Measurements from ENCODE around the gene PAH.

Gene PAH

DNA sequence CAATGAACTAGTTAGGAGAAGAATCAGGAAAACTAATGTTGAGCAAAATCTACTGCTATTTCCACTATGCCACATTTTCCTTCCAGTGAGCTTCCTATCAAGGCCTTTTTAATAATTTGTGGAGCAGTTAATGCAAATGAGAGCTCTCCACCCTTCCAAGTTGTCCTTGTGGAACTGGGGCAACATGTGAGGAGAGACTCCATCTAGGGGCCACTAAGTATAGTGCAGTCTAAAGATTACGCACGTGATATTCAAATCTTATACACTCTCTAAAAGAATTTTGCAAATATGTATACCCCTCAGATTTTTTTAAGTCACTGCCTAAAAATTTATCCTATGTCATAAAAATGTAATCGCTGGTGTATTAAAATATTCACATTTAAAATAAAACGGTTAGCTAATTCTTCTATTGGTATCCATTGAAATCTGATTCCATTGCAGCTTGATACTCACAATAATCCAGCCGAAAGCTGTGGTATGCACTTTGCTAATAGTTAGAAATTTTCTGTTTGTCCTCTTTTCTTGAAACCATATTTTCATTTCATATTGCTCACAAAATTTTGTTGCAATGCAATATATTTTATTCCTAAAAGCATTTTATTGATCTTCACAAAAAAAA is 100.1 kb downstream of the PAH start:
- peak; percentile 47 for DNase-seq (ENCODE audit: low spot score)

DNA sequence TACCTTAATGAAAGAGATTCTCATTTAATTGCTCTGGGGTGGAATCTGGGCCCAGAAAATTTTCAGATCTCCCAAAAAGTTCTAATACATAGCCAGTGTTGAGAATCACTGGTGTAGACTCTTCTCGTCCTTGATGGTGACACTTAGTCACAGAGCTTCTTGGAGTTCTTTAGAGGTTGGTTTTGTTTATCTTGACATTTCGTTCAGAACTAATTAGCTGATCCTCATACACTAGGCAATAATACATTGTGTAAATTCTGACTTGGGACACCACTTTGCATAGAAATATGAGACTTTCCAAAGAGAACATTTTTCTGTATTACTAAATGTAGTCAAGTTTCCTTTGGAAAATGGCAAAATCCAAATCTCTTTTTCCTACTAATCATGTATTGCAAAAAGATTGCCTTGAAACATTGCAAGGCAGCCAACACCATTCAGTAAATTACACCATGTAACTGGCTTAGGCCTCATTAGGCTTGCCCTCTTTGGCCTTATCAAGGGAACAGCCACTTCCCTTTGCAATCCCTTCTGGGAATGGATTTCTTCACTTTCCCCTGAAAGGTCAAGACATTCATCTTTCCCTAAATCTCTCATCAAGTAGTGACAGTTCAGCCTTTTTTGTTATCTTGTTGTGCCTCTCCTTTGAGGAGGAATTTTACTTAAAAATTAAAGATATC is 102.2 kb downstream of the PAH start:
- no peak for DNase-seq (ENCODE audit: low spot score)

DNA sequence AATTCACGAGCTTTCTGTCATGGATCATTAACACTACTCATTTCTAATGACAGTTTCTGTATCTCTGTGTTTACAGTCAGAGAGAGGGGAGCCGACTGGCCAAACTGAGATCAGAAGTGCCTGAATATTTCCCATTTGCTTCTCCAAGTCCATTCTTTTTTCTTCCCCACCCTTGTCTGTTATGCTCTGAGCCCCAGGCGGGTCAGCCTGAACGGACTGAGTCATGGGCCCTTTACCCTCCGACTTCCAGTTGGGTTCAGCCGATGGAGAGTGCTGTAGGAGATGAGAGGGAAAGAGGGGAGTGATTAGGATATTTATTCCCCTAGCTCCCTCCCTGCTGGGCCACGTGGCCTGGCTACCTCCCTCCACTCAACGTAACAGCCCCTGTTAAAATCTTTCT is 104.7 kb downstream of the PAH start:
- DNase-seq (ENCODE audit: low spot score), result no peak

DNA sequence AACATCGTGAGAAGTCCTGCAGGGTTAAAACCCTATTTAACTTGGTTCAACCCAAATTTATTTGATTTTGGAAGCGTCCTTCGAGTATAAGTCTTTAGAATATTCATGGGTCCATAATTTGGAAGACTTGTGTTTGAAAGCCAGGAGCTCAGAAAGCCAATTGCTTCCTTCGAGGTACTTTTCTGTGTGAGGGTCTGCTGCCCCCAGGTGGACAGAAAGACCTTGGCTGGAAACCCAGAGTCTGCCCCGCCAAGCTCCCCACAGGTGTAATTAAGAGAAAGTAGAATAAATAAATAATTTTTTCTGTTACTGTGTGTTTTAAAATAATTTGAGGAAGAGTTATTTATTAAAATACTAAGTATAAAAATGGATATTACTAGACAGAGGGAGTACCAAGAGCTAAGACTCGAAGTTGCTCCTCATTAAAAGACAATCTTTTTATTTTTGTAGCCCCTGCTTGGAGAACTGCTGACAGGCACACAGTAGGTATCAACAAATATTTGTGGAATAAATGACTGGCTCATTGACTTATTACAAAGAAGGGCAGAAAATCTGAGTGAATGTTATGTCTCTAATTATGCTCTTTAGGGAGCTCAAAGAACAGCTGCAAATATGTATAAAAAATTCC is 105.8 kb downstream of the PAH start:
- peak; percentile 42 for DNase-seq (ENCODE audit: low spot score)

DNA sequence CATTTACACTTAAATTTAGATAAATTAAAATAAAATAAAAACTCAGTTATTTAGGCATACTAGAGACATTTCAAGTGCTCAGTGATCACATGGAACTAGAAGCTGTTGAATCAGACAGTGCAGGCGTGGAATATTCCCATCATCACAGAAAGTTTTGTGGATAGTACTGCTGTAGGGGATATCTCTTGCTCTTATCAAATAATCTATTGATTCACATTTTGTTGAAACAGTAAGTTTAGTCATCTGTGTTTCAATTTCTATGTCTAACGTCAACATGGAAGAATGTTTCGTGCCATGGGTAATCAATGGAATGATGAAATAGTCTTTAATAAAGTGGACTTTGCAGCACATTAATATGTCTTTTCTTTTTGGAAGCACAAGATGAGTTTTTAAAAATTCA is 108.6 kb downstream of the PAH start:
- DNase-seq (ENCODE audit: low spot score), result no peak

DNA sequence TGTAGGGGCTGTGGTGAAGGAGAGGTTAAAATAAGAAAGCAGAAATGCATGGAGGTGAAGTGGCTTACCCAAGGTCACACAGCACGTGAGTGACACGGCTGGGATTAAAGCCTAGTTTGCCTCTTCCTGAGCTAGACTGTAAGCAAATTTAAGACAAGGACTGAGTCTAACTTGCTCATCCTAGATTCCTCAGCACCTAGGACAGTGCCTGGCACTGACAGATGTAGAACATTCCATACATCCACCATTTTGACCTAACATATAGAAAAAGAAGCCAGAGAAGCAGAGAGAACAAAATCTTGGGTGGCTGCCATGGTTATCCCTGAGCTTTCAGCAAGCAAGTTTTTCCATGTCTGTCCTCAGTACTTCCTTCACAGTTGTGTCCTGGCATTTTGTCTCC is 110.5 kb downstream of the PAH start:
- no peak for DNase-seq (ENCODE audit: low spot score)

DNA sequence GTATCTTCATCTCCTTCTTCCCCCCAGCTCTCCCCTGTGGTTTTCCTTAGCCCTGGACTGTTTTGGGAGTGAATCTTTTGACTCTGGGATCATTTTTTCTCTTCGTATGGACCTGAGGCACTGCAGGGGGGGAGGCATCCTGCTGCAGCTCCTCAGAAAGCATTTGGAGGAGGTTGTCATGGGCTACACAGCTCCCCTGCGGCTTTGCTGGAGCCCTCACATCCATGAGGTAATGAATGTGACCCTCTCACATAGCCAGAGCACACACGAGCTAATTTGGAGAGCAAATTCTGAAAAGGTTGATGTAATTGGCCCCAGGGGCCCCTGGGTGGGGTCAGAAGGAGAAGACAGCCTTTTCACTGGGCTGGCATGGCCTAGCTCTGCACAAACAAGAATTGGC is 110.9 kb downstream of the PAH start:
- no peak for DNase-seq (ENCODE audit: low spot score)

DNA sequence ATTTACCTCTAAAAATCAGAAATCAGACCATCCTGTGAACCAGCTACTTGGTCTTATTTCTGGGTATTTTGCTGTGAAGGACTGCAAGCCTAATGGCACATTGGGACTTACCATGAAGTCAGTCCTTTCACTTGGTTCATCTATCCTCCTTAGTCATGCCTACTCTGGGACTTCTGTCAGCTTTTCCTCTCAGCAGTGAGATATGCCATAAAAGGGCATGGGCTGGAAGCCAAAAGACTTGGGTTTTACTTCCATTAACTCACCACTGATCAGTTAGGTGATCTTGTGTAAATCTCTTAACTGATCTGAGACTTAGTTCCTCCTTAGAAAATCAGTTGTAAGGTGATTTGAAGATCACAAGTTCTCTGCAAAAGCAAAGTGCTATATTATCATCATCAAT is 116.5 kb downstream of the PAH start:
- DNase-seq (ENCODE audit: low spot score), result no peak

DNA sequence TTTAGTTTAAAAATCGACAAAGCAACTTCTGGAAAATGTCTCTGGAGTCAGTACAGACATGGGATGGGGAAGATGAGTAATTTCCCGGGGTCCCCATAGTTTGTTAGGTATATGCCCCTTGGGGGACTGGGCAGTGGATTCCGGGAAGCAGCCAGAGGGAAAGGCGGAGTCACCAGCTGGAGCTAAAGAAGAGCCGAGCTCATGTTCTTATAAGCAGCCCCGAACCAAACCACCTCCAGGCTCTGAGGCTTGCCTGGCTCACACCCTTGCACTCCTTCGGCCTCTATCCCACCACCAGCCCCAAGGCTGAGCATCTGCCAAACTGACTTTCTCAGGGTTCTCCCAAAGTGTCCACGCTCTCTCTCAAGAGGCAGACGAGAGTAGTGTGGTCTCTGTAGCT is 117.8 kb downstream of the PAH start:
- DNase-seq (ENCODE audit: low spot score), result no peak

DNA sequence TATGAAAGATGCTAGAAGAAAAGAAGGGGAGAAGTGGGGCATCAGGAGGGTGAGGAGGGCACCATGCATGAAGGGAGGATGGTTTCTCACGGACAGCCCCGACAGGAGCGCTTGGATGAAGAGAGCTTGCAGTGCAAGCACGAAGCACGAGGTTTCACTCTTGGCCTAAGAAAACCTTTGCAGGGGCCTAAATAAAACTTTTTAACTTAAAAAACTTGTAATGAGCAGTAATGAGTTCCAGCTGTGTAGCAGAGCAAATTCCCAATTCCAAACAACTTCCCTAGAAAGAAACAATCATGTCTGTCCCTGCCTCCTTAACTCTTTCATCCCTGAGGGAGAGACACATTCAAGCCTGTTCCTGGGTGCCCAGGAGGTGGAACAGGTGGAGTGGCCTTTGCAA is 119.5 kb downstream of the PAH start:
- DNase-seq (ENCODE audit: low spot score), result no peak

DNA sequence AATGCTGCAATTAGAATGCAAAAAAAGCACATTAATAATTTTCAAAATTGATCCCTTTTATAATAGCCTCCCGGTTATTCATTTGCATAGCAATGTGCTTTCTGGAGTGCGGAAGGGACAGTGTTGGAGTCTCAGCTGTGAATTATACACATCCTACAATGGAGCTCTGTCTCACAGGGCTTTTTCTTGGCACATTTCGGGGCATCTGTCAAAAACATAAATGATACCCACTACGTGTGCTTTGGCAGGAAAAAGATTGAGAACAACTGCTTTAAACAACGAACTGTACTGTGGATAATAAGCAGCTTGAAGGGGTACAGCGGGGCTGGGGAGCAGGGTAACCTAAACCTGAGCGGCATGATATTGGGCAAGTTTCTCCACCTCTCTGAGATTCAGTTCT is 123.1 kb downstream of the PAH start:
- DNase-seq (ENCODE audit: low spot score), result no peak
